Measurements from ENCODE around the gene GJA4. TPM values are rescaled to one million over a fixed set of nuclear protein-coding genes. Genes with fewer than 3 reads are reported as not detected.

The GJA4 gene
- total and polyA plus RNA-seq, 2 of the 8 experiments (the other 6 are each of a cell fraction or from before 2014, with no cell fraction given): 3.2 to 3.9 TPM

GRCh38 chr1:34825455-34826091 lies 32.8 kb downstream of the GJA4 start (continued):
- TF ChIP-seq, protein P1, sequence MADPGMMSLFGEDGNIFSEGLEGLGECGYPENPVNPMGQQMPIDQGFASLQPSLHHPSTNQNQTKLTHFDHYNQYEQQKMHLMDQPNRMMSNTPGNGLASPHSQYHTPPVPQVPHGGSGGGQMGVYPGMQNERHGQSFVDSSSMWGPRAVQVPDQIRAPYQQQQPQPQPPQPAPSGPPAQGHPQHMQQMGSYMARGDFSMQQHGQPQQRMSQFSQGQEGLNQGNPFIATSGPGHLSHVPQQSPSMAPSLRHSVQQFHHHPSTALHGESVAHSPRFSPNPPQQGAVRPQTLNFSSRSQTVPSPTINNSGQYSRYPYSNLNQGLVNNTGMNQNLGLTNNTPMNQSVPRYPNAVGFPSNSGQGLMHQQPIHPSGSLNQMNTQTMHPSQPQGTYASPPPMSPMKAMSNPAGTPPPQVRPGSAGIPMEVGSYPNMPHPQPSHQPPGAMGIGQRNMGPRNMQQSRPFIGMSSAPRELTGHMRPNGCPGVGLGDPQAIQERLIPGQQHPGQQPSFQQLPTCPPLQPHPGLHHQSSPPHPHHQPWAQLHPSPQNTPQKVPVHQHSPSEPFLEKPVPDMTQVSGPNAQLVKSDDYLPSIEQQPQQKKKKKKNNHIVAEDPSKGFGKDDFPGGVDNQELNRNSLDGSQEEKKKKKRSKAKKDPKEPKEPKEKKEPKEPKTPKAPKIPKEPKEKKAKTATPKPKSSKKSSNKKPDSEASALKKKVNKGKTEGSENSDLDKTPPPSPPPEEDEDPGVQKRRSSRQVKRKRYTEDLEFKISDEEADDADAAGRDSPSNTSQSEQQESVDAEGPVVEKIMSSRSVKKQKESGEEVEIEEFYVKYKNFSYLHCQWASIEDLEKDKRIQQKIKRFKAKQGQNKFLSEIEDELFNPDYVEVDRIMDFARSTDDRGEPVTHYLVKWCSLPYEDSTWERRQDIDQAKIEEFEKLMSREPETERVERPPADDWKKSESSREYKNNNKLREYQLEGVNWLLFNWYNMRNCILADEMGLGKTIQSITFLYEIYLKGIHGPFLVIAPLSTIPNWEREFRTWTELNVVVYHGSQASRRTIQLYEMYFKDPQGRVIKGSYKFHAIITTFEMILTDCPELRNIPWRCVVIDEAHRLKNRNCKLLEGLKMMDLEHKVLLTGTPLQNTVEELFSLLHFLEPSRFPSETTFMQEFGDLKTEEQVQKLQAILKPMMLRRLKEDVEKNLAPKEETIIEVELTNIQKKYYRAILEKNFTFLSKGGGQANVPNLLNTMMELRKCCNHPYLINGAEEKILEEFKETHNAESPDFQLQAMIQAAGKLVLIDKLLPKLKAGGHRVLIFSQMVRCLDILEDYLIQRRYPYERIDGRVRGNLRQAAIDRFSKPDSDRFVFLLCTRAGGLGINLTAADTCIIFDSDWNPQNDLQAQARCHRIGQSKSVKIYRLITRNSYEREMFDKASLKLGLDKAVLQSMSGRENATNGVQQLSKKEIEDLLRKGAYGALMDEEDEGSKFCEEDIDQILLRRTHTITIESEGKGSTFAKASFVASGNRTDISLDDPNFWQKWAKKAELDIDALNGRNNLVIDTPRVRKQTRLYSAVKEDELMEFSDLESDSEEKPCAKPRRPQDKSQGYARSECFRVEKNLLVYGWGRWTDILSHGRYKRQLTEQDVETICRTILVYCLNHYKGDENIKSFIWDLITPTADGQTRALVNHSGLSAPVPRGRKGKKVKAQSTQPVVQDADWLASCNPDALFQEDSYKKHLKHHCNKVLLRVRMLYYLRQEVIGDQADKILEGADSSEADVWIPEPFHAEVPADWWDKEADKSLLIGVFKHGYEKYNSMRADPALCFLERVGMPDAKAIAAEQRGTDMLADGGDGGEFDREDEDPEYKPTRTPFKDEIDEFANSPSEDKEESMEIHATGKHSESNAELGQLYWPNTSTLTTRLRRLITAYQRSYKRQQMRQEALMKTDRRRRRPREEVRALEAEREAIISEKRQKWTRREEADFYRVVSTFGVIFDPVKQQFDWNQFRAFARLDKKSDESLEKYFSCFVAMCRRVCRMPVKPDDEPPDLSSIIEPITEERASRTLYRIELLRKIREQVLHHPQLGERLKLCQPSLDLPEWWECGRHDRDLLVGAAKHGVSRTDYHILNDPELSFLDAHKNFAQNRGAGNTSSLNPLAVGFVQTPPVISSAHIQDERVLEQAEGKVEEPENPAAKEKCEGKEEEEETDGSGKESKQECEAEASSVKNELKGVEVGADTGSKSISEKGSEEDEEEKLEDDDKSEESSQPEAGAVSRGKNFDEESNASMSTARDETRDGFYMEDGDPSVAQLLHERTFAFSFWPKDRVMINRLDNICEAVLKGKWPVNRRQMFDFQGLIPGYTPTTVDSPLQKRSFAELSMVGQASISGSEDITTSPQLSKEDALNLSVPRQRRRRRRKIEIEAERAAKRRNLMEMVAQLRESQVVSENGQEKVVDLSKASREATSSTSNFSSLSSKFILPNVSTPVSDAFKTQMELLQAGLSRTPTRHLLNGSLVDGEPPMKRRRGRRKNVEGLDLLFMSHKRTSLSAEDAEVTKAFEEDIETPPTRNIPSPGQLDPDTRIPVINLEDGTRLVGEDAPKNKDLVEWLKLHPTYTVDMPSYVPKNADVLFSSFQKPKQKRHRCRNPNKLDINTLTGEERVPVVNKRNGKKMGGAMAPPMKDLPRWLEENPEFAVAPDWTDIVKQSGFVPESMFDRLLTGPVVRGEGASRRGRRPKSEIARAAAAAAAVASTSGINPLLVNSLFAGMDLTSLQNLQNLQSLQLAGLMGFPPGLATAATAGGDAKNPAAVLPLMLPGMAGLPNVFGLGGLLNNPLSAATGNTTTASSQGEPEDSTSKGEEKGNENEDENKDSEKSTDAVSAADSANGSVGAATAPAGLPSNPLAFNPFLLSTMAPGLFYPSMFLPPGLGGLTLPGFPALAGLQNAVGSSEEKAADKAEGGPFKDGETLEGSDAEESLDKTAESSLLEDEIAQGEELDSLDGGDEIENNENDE (IDR thresholded peaks at IDR 0.05; ENCODE audit: insufficient replicate concordance, low read length): no peak
- TF ChIP-seq SUZ12 (IDR thresholded peaks at IDR 0.05; ENCODE audit: low read length) (no peak), CTBP2 (IDR thresholded peaks at IDR 0.05; ENCODE audit: borderline replicate concordance, insufficient read depth, insufficient read length, low read length) (no peak), BCL11A (IDR thresholded peaks at IDR 0.05; ENCODE audit: low read depth in 2 of 2, low read length in 2 of 2) (no peak)
